Transverse colon (tissue), 4 donors: ENCODE measurements around the gene DPP8.

Experiments used
- CTCF ChIP-seq, 5 experiments: fragments of 200-600 bp in 3 of 5; fragments of 450-650 bp in 2 of 5; sonication (generic) in 3 of 5; IDR thresholded peaks; 1 replicate in 2 of 5; 2 replicates in 3 of 5; pipeline ENCODE4 v1.5.1; 2016 to 2017; ENCODE audit warnings: antibody characterized with exemption in 5 of 5, inconsistent platforms in 3 of 5, mild to moderate bottlenecking in 2 of 5, moderate library complexity in 1 of 5
- EP300 ChIP-seq: sonication (generic); formaldehyde crosslinking; IDR thresholded peaks from one replicate; pipeline ENCODE4 v1.6.1; 2017; ENCODE audit warnings: antibody characterized with exemption, low read depth
- POLR2AphosphoS5 ChIP-seq, 3 donors: sonication (generic); formaldehyde crosslinking; IDR thresholded peaks; one replicate each; pipeline ENCODE4 v1.6.1; 2016; ENCODE audit warnings: antibody characterized with exemption in 3 of 3

GRCh38 chr15:65423976-65424679, 93.4 kb downstream of the DPP8 start:
- TF ChIP-seq CTCF (IDR thresholded peaks at IDR 0.05) (no peak), POLR2AphosphoS5 (IDR thresholded peaks at IDR 0.05) (no peak), EP300 (no peak)
